Medulla oblongata (tissue), 1 donor: Measurements from ENCODE around the gene BMPER.

Source experiments
- DNase-seq: peaks from one replicate; pipeline ENCODE4 v3.0.0-alpha.2; 2015; ENCODE audit errors: extremely low spot score

Gene BMPER

GRCh38 chr7:33888166-33888565, 17.2 kb upstream of the BMPER start:
- no peak for DNase-seq

- DNase-seq: no peak
Observed at GRCh38 chr7:33892945-33893344, 12.4 kb upstream of the BMPER start.

GRCh38 chr7:33893377-33893776, 12.0 kb upstream of the BMPER start:
- no peak for DNase-seq

- peak; percentile 82 for DNase-seq
Observed at GRCh38 chr7:33895025-33895804, 10.1 kb upstream of the BMPER start.

- no peak for DNase-seq
Observed at GRCh38 chr7:33900501-33900900, 4.8 kb upstream of the BMPER start.

- no peak for DNase-seq
Observed at GRCh38 chr7:33901199-33901598, 4.1 kb upstream of the BMPER start.

GRCh38 chr7:33901847-33902246, 3.5 kb upstream of the BMPER start:
- no peak for DNase-seq

GRCh38 chr7:33902746-33903145, 2.6 kb upstream of the BMPER start:
- DNase-seq: no peak

- DNase-seq: peak; percentile 23
Observed at GRCh38 chr7:33903791-33904680, 1.3 kb upstream of the BMPER start.

GRCh38 chr7:33904681-33905388, 504 bp upstream of the BMPER start:
- DNase-seq: no peak

- no peak for DNase-seq
Observed at GRCh38 chr7:33906697-33907096, 1.4 kb downstream of the BMPER start.

- DNase-seq: no peak
Observed at GRCh38 chr7:33907625-33908024, 2.3 kb downstream of the BMPER start.

GRCh38 chr7:33909318-33909717, 4.0 kb downstream of the BMPER start:
- no peak for DNase-seq

- no peak for DNase-seq
Observed at GRCh38 chr7:33909755-33910154, 4.4 kb downstream of the BMPER start.

GRCh38 chr7:33910756-33911155, 5.4 kb downstream of the BMPER start:
- DNase-seq: no peak

- no peak for DNase-seq
Observed at GRCh38 chr7:33916357-33917081, 11.2 kb downstream of the BMPER start.

GRCh38 chr7:33917661-33918060, 12.3 kb downstream of the BMPER start:
- DNase-seq: no peak

GRCh38 chr7:33918438-33919143, 13.3 kb downstream of the BMPER start:
- no peak for DNase-seq

GRCh38 chr7:33919449-33919848, 14.1 kb downstream of the BMPER start:
- DNase-seq: no peak

- no peak for DNase-seq
Observed at GRCh38 chr7:33921216-33921938, 16.0 kb downstream of the BMPER start.
